Measurements from ENCODE around the gene GALNT14. TPM values are rescaled to one million over a fixed set of nuclear protein-coding genes. Genes with fewer than 3 reads are reported as not detected.

Gene GALNT14
- total RNA-seq, 1 donor = not detected

DNA sequence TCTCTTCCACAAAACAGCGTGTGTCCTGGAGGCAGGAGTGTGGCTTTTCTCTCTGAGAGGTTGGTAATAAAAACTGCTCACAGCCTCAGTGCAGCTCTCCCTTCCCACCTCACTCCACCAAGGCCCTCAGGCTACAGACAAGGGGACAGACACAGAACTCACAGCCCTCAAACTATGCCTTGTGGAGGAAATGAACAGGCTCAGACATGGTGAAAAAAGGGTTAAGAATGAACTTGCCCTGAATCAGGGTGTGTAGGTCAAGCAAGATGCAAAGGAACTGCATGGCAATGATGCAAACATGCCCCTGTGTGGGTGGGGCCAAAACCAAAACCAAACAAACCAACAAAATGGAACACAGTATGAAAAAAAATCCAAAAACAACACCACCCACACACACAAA lies 125.8 kb downstream of the GALNT14 start:
- TF ChIP-seq, protein P1, sequence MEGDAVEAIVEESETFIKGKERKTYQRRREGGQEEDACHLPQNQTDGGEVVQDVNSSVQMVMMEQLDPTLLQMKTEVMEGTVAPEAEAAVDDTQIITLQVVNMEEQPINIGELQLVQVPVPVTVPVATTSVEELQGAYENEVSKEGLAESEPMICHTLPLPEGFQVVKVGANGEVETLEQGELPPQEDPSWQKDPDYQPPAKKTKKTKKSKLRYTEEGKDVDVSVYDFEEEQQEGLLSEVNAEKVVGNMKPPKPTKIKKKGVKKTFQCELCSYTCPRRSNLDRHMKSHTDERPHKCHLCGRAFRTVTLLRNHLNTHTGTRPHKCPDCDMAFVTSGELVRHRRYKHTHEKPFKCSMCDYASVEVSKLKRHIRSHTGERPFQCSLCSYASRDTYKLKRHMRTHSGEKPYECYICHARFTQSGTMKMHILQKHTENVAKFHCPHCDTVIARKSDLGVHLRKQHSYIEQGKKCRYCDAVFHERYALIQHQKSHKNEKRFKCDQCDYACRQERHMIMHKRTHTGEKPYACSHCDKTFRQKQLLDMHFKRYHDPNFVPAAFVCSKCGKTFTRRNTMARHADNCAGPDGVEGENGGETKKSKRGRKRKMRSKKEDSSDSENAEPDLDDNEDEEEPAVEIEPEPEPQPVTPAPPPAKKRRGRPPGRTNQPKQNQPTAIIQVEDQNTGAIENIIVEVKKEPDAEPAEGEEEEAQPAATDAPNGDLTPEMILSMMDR (IDR thresholded peaks at IDR 0.05; ENCODE audit: extremely low read depth, low read depth, low read length) = no peak
- H2AFZ ChIP-seq (ENCODE audit: low read length) = no peak overlapping the region
- DNase-seq (ENCODE audit: insufficient read length, low spot score, missing footprints) = no peak

DNA sequence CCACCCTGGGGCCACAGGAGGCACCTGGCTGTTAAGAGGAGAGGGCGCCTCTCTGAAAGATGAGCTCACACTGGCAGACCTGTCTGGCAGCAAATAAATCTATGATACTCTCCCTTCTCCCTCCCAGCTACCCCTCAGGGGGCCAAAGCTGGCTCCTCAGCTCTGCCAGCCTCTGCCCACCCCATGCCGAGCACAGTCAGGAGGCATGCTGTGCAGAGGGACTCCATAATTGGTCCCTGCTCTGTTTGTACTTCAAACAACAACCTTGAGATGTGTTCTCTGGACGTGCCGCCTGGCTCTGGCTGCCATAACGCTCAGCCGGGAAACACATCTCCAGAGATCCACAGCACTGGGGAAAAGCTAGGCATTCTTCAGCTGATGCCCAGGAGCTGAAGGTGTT lies 126.7 kb downstream of the GALNT14 start:
- no peaks in the 10 kb centered on the region for H3K4me1 ChIP-seq (ENCODE audit: insufficient read depth, low read length)
- no peak for DNase-seq (ENCODE audit: insufficient read length, low spot score, missing footprints)
- H3K79me2 ChIP-seq (ENCODE audit: insufficient read depth, low read length) = no peaks in the 10 kb centered on the region
- no peak overlapping the region for H3K27ac ChIP-seq (ENCODE audit: low read depth, low read length)
- no peak overlapping the region for H2AFZ ChIP-seq (ENCODE audit: low read length)
- no peaks in the 10 kb centered on the region for H4K20me1 ChIP-seq (ENCODE audit: insufficient read depth, low read length)
- H3K27me3 ChIP-seq (ENCODE audit: insufficient read depth, low read length) = no peaks in the 10 kb centered on the region
- H3K4me2 ChIP-seq (ENCODE audit: insufficient read depth, low read length) = no peak overlapping the region
- TF ChIP-seq, protein P1 (IDR thresholded peaks at IDR 0.05; ENCODE audit: extremely low read depth, low read depth, low read length) = no peak
- H3K36me3 ChIP-seq (ENCODE audit: insufficient read depth, low read length) = no peaks in the 10 kb centered on the region
- H3K4me3 ChIP-seq (ENCODE audit: insufficient read depth, low read length) = no peak overlapping the region
- no peaks in the 10 kb centered on the region for H3K9me3 ChIP-seq (ENCODE audit: low read depth, low read length)

More for the DNA sequence above, 125.8 kb downstream of the GALNT14 start:
- Histone ChIP-seq H3K4me1 (ENCODE audit: insufficient read depth, low read length) (no peaks in the 10 kb centered on the region), H3K4me2 (ENCODE audit: insufficient read depth, low read length) (no peak overlapping the region), H3K27ac (ENCODE audit: low read depth, low read length) (no peak overlapping the region), H3K27me3 (ENCODE audit: insufficient read depth, low read length) (no peaks in the 10 kb centered on the region), H3K36me3 (ENCODE audit: insufficient read depth, low read length) (no peaks in the 10 kb centered on the region), H3K79me2 (ENCODE audit: insufficient read depth, low read length) (no peaks in the 10 kb centered on the region), H3K4me3 (ENCODE audit: insufficient read depth, low read length) (no peak overlapping the region), H3K9me3 (ENCODE audit: low read depth, low read length) (no peaks in the 10 kb centered on the region), H4K20me1 (ENCODE audit: insufficient read depth, low read length) (no peaks in the 10 kb centered on the region)

DNA sequence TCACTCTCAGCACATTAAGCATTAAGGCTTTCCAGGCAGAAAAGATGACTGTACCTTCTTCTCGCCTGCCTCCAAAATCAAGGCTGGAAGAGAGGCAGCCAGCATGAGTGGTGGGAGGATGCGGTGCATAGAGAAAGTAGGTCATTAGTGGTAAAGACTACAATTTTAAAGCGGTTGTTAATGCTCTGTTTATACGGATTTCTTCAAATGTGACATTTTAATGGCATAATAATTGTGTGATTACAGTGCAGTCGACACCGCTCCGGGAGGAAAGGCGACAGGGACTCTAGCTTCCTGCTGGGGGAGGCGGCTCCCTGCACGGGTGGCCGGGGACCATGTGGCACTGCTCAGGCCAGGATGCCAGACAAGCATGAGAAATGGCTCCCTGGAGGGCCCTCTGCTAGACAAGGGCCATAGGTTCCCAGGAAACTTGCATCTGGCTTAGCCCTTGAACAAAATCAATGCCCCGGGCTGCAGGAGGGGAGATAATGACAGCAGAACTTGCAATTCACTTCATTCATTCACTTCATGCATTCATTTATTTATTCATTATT lies 129.6 kb downstream of the GALNT14 start:
- no peaks in the 10 kb centered on the region for H4K20me1 ChIP-seq (ENCODE audit: insufficient read depth, low read length)
- no peaks in the 10 kb centered on the region for H3K79me2 ChIP-seq (ENCODE audit: insufficient read depth, low read length)
- no peak overlapping the region for H3K4me2 ChIP-seq (ENCODE audit: insufficient read depth, low read length)
- no peak for DNase-seq (ENCODE audit: insufficient read length, low spot score, missing footprints)
- H3K36me3 ChIP-seq (ENCODE audit: insufficient read depth, low read length) = no peaks in the 10 kb centered on the region
- no peaks in the 10 kb centered on the region for H3K4me1 ChIP-seq (ENCODE audit: insufficient read depth, low read length)
- no peaks in the 10 kb centered on the region for H3K9me3 ChIP-seq (ENCODE audit: low read depth, low read length)
- no peak overlapping the region for H3K27ac ChIP-seq (ENCODE audit: low read depth, low read length)
- TF ChIP-seq, protein P1 (IDR thresholded peaks at IDR 0.05; ENCODE audit: extremely low read depth, low read depth, low read length) = no peak
- no peak overlapping the region for H2AFZ ChIP-seq (ENCODE audit: low read length)
- no peak overlapping the region for H3K4me3 ChIP-seq (ENCODE audit: insufficient read depth, low read length)
- no peaks in the 10 kb centered on the region for H3K27me3 ChIP-seq (ENCODE audit: insufficient read depth, low read length)

DNA sequence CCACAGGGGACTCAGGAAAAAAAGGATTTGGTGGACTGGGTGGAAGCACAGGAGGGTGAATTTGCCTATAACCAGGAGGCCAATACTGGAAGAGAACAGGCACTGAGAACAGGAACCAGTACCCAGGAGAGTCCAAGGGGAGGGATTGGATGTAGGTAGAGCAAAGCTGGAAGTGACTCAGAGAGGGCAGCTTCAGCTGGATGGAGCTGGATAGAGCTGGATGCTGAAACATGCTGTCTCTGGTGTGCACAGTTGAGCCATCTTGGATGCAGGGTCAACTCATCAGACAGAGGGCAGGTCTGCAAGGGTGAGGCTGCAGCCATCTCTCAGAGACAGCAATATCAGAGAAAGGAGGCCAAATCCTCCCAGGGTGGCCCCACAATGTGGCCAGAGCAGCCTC lies 134.0 kb downstream of the GALNT14 start:
- H3K4me2 ChIP-seq (ENCODE audit: insufficient read depth, low read length) = no peak overlapping the region
- TF ChIP-seq, protein P1 (IDR thresholded peaks at IDR 0.05; ENCODE audit: extremely low read depth, low read depth, low read length) = no peak
- H2AFZ ChIP-seq (ENCODE audit: low read length) = no peak overlapping the region
- H3K79me2 ChIP-seq (ENCODE audit: insufficient read depth, low read length) = no peaks in the 10 kb centered on the region
- H3K9me3 ChIP-seq (ENCODE audit: low read depth, low read length) = no peaks in the 10 kb centered on the region
- no peak overlapping the region for H3K4me3 ChIP-seq (ENCODE audit: insufficient read depth, low read length)
- H3K27me3 ChIP-seq (ENCODE audit: insufficient read depth, low read length) = no peaks in the 10 kb centered on the region
- DNase-seq (ENCODE audit: insufficient read length, low spot score, missing footprints) = no peak
- no peak overlapping the region for H3K27ac ChIP-seq (ENCODE audit: low read depth, low read length)
- H3K4me1 ChIP-seq (ENCODE audit: insufficient read depth, low read length) = no peaks in the 10 kb centered on the region
- no peaks in the 10 kb centered on the region for H3K36me3 ChIP-seq (ENCODE audit: insufficient read depth, low read length)
- H4K20me1 ChIP-seq (ENCODE audit: insufficient read depth, low read length) = no peaks in the 10 kb centered on the region

Data from osteoblast (primary cell).